NCI-H2081 treated with DMSO at 0.1 percent for 48 hours (cell line): ENCODE measurements around the gene CTDP1.

Experiments used
- DNase-seq: peaks from one replicate; lab custom pipeline; 2025; lab: John Stamatoyannopoulos, UW

CTDP1 gene

GRCh38 chr18:79796531-79797405 lies 117.2 kb downstream of the CTDP1 start:
- no peak for DNase-seq

GRCh38 chr18:79797518-79798345 lies 118.1 kb downstream of the CTDP1 start, which contains the start of gene KCNG2:
KCNG2 (plus strand) TSS chr18:79797938; CDS start chr18:79863668, 65,730 bp downstream.
- no peak for DNase-seq

- DNase-seq, result no peak
These were observed 118.9 kb downstream of the CTDP1 start for GRCh38 chr18:79798346-79798998.

- DNase-seq, result no peak
These were observed 119.4 kb downstream of the CTDP1 start for GRCh38 chr18:79798999-79799370.

GRCh38 chr18:79799619-79800370 lies 120.2 kb downstream of the CTDP1 start:
- no peak for DNase-seq

GRCh38 chr18:79800371-79801180 lies 121.0 kb downstream of the CTDP1 start:
- no peak for DNase-seq

- DNase-seq, result no peak
These were observed 121.6 kb downstream of the CTDP1 start for GRCh38 chr18:79801217-79801616.

GRCh38 chr18:79801641-79802040 lies 122.0 kb downstream of the CTDP1 start:
- DNase-seq, result no peak

- no peak for DNase-seq
These were observed 122.7 kb downstream of the CTDP1 start for GRCh38 chr18:79802298-79802697.

GRCh38 chr18:79803611-79804051 lies 124.0 kb downstream of the CTDP1 start:
- DNase-seq, result no peak
